Right kidney (tissue), 1 donor: ENCODE measurements around the gene RIPK3.
"Not testable (repeated sequence)": the region's sequence is repeated elsewhere in the genome, so short reads cannot be mapped to it uniquely, and the experiment has no call there.

Experiments used
- DNase-seq: peaks from one replicate; pipeline ENCODE4 v3.0.0-alpha.2; 2016

Gene RIPK3

DNA sequence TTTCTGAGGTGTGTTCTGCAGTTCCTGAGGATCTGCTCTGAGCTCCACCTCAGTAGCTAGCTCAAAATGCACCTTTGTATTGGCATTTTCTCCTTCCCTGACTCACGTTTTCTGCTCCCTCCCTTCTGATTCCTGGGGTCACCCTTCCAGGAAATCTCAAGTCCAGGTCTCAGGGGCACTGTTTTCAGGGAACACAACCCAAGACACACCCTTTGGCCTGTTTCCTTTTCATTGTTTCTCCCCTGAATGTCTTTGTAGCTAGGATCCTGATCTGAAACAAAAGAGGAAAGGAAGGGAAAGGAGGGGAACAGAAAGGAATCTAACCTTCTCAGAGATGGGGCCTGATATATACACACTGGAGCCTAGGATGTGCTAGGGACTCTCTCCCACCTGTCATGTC is 7.3 kb upstream of the RIPK3 start:
- no peak for DNase-seq

DNA sequence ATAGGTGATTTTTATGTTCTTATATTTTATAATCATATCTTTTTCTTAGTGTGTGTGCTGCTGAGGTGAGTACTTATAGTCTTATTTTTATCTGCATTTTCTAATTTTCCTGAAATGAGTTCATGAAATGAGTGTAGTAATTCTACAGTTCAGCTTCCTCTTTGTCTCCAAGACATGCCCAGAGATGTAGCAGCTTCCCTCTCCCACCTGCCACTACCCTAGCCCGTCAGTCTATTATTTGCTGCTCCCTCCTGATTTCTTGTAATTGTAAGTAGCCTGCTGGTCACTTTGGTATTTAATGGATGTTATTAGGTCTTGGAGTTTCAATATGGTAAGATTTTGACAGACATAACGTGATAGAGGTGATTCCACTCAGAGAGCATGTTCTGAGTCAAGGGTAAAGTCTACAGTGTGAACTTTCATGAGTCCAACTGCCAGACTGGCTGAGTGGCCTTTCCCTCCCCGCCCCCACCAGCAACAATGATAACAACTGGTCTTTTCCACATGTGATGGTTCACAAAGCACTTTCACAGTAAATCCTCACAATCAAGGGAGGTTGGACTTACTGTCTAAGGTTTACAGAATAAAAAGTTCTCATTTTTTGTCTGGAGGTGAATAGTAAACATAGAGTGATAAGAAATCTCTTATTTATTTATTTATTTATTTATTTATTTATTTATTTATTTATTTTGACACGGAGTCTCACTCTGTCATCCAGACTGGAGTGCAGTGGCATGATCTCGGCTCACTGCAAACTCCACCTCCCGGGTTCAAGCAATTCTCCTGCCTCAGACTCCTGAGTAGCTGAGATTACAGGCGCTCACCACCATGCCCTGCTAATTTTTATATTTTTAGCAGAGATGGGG is 4.2 kb upstream of the RIPK3 start:
- DNase-seq, result no peak

DNA sequence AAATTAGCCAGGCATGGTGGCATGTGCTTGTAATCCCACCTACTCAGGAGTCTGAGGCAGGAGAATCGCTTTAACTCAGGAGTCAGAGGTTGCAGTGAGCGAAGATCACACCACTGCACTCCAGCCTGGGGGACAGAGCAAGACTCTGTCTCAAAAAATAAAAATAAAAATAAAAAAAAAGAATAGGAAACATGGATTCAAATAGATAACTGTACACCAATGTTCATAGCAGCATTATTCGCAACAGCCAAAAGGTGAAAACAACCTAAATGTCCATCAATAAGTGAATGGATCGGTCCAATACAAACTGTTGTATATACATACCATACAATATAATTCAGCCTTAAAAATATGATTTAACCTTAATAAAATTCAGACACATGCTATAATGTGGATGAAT is 3.1 kb upstream of the RIPK3 start:
- DNase-seq, result no peak

DNA sequence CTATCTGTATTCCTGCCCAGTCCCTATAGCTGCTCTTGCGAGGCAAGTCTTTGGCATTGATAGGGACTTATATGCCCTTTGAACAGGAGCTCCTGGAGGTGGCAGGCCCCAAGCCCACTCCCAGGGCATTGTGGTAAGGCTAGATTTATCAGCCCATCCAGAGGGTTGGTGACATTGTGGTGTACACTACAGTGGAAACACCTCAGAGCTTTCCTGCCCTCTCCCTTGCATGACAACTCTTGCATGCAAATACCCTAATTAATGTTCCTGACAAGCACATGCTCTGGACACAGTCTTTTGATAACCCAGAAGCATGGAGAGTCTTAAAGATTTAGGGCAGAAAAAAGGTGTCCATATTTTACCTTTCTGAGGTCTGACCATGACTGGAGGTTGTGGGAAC is 815 bp upstream of the RIPK3 start:
- no peak for DNase-seq

DNA sequence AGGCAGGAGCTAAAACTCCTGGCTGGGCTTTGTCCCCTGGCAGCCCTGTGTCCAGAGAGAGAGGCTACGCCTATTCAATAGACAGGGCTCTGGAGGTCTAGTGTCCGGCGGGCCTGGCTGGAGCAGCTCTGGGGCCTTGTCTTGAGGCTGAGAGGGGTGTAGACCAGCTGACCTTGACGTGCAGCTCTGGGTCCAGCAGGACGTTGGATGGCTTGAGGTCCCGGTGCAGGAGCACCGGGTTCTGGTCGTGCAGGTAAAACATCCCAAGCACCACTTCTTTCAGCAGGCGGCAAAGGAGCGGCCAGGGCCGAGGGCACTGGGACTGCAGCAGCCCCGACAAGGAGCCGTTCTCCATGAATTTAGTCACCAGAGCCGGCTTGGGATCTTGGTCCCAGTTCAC is 948 bp downstream of the RIPK3 start:
- DNase-seq, result no peak

DNA sequence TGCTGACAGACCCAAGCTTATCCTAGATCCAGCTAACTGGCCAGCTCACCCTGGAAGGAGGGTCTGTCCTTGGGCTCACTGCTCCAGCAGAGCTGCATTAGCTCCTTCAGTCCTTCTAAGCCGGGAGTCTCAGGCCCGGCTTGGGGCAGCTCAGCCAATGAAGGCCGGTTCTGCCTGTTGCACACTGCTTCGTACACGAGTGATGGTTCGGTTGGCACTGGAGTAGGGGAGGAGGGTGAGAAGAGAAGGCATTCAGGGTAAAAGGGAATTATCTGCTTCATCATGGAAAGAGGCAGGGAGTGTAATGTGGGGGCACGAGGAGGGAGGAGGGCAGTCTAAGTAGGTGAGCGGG is 2.0 kb downstream of the RIPK3 start:
- DNase-seq, result no peak

DNA sequence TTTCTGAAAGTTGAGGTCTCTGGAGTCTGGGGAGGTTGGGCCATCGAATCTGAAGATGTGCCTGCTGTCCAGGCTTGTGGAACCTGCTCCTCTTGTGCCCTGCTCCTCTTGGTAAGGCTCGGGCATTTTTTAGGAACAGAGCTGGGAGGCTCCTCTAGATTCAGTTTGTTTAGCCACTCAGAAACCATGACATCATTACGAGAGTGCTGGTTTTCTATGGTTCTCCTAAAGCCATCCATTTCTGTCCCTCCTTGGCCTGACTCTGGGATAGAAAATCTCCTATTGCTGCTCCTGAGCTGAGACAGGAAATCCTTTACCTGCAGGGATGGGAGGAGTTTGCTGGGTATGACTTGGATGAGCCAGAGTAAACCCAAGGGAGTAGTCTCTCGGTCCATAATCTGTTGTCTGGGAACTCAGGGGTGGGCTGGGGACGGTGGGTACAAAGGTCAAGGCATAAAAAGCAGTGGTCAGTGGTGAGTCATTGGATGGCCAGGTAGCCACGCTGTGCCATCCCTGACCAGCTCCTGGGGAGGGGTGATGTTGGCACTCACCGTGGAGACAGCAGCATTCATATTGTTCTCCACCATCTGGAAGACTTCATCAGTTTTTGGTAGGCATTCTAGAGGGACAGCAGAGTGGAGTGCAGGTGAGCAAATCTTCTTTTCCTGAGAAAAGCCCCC is 2.5 kb downstream of the RIPK3 start:
- DNase-seq, result no peak

DNA sequence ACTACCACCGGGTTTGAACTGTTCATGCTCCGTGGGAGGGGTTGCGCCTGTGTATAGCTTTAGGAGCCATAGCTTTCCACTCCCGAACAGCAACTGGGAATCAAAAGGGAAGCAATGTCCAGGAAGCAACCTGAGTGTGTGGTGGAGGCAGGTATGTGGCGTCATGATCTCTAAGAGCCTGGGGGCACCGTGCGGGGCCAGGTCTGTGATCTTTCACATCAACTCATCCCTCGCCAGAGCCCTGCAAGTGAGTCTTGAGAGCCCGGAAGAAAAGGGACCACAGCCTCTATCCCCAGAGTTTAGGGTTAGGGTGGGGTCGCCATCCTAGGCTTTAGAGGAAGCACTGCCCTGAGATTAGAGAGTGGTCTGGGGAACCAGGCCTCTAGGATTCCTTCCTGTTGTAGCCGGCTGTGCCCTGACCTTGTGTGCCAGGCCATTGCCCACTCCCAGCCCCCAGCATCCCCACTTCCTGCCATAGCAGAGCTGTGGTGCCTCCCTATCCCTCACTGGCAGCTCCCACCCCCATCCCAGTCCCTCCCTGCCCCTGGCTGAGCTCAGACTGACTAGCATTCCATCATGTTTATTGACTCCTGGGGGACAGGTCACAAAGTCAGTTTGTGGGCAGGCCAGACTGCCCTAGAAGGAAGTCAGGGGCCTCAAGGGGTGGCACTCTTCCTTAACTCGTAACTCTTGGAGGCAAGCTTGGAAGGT is 4.2 kb downstream of the RIPK3 start:
- no peak for DNase-seq

DNA sequence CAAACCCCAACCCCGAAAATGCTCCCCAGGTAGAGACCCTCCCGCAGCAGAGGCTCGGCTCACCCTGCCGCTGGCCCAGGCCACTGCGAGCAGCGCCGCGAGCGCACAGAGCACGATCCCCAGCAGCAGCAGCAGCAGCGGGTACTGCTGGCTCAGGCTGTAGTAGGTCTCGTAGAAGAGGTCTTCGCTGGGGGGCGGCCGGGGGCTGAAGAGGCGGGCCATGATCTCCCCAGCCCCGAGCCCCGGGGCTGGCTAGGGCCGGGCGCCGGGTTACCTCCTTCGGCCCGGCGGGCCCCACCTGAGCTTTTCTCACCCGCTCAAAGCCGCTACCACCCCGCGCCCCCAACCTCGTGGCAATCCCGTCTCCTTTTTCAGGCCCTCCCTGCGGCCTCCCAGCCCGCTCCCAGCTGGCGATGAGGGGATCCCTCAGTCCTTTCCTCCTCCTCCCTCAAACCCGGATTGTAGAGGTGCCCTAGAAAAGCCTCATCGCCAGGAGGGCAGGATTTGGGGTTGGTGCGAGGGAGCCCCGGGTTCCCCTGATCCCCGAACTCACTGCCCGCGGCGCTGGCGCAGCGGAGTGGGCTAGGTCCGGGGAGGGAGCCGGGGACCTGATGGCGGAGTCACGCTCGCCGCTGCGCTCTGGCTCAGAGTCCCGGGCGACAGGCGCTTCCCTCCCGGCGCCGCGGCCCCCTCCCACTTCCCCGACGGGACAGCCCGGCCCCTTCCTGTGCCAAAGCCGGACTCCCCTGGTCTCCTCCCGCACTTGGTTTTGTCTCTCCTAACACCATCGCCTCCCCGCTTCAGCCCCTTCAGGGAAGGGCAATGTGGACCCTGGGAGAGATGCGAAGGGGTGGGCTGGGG is 5.1 kb downstream of the RIPK3 start, which contains the start of gene ADCY4:
TSS of gene ADCY4 (minus strand) at position 641 of the 861 bp plus-strand sequence. CDS start at position 222, 419 bp downstream.
- peak; percentile 80 for DNase-seq

DNA sequence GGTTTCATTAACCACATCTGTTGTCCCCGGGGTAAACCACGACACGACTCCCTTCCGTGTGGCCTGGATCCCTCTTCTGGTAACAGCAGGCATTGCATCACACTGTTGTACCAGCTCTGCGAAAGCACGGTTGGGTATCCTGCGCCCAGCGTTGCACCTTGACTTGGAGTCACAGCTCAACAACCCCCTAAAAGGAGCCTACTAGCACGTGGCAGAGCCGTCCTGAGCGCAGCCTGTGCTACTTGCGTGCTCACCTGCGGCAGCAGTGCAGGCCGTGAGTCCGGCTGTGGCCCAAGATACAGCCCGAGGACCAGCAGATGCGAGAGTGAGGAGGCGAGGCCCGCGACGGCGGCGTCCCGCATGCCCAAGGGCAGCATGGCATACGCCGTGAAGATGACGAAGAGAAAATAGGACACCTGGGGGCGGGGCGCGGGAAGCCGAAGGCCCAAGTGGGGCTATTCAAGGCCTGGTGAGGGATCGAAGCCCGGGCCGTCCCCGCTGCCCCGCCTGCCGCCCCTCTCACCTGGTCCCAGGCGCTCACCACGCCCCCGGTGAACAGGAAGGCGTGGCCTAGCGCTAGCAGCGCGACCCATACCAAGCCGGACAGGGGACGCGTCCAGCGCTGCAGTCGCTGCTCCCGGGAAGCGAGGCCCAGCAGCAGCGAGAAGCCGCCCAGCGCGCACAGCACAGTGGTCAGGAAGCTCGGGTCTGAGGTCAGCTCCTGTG is 7.4 kb downstream of the RIPK3 start:
- peak; percentile 77 for DNase-seq

DNA sequence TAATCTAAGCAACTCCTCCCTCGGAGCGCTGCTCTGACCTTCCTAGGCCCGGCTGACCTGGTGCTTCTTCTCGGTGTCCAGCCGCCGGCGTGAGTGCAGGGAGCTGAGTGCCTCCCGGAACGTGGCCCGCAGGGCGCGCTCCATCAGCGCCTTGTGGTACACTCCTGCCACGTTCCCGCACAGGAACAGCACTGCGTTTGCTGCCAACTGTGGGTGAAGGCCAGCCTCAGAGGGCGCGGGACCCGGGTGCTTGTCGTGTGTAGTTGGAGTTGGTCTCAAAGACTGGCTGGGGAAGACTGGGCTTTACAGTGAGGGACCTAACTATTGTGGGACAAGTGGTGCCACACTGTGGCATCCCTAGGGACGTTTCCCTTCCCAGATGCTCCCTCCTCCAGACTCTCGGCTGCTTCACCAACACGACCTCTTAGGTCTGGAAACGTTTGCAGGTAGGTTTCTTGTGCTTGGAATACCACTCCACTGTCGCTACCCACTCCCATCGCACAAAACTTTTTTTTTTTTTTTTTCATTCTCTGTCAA is 8.0 kb downstream of the RIPK3 start:
- DNase-seq, result peak; percentile 60

DNA sequence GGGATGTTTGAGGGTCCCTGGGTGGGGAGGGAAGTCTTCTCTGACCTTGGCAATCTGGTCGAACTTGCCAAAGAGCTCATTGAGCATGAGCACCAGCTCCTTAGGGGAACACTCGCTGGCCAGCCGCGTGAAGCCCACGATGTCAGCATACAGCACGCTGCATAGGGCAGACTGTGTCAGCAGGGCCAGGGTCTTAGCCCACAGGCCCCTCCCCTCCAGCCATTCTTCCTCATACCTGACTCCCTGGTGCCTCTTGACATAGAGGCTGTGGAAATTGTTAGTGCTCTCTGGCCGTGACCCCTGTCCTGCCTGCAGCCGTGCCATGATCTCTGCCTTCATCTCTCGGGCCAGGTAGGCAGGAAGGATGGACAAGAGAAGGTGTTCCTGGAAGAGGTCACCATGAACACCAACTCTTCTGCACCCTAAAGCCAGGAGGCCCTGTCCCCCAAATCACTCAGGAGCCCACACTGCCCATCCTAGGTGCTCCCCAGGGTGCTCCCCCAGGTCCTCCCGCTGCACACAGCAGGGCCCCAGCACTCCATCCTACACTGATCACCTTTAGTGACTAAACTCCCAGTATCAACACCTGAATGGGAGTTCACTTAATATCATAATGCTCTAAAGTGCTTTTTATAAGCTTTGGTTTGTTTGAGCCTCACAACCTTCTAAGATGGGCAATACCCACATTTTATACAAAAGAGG is 8.7 kb downstream of the RIPK3 start:
- no peak for DNase-seq

DNA sequence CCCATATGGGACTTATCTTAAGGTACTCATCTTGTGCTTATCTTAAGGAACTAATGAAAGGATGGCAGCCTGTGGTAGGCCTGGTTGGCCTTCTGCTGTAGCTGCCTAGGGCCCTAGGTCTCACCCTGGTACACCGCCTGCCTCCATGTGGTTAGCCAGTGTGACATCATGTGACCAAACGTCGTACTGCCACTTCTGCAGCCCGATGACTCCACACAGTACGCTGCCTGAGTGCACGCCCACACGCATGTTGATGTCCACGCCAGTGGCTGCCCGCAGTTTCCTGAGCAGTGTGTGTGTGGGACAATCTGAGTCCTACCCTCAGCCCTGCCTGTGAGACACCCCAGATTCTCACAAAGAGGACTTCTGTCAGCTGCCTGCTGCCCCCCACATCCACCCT is 10.1 kb downstream of the RIPK3 start:
- DNase-seq, result no peak

DNA sequence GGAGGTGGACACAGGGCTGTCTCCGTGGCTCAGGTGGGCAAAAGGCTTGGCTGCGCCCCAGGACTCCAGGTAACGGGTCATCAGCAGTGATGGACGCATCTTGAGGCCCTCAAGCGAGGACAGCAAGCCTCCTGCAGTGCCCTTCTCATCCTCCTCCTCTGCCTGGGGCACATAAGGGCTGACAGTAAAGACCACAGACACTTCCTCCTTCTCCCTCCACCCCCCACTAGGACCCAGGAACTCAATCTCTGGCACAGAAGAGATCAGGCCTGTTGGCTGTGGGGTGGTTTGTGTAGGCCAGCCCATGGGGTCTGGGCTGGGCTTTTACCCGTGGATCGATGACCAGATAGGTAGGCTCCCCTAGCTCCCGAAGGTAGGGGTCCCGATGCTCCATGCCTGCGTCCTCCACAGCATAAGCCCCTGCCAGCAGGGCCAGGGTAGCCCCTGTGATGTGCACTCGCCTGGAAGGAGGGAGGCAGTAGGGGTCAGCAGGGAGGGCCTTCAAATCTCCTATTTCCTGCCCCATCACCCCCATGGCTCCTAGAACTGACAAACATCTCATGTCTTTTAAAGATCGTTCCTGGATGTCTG is 10.6 kb downstream of the RIPK3 start:
- DNase-seq, result no peak

DNA sequence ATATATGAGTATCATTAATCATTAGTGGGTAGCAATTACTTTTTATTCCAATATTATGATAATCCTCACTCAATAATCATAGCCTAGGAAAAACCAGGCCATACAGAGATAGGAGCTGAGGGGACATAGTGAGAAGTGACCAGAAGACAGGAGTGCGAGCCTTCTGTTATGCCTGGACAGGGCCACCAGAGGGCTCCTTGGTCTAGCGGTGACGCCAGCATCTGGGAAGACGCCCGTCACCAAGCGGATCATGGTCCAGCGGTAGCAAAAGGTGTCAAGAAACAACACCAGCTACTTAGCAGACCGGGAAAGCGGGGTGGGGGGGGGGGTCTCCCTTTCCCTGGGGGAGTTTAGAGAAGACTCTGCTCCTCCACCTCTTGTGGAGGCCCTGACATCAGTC is 11.9 kb downstream of the RIPK3 start:
- not testable (repeated sequence) for DNase-seq

DNA sequence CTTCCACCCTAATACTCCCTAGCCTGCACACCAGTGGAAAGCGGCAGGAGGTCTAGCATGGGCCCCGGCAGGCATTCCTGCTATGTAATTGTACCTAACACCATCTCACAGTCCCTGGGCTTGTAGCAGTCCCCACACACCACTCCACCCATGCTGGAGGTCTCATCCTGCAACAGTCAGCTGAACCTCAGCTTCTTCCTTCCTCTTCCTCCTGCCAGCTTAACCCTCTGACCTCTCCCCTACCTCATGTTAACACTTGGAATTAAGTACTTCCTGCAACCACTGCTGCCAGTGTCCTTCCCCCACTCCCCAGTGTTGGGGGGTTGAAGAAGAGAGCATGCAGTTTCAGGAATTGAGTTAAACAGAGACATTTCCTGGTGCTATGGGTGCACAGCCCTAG is 12.5 kb downstream of the RIPK3 start:
- DNase-seq, result no peak

DNA sequence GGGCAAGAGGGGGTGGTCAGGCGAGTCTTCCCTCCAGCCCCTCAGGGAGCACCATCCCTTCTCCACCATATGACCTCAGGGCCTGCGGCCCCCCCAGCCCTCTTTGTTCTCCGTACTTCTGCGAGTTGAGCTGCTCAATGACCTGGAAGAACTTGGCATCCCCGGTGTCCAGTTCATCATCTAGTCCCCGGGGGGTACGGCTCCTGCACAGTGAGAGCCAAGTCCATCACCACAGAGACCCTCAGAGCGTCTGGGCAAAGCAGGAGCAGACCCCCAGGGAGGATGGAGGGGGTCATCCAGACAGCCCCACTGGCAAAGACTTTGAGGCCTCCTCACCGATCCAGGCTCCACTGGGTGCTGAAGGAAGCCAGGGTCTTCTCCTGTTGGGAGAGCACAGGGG is 13.8 kb downstream of the RIPK3 start:
- no peak for DNase-seq

DNA sequence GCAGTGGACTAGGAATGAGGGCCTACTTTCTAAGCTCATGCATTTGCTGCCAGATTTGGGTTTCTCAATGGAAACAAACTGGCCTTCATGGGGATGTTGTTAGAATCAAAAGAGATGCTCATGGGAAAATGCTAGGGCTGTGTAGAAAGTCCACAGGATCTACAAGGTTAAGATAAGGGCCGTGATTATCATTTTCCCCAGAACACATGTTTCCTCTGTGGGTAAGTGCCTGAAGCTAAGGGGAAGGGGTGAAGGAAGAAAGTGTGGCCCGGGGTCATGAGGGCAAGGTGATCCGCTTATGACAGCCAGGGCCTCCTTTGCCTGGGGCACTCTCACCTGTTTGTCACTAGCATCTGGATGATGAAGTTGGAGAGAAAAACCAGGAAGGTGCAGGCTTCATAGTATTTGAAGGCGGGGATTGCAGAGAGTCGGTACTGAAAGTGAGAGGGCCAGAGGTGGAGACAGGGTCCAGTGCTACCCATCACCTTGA is 14.7 kb downstream of the RIPK3 start:
- DNase-seq, result no peak

DNA sequence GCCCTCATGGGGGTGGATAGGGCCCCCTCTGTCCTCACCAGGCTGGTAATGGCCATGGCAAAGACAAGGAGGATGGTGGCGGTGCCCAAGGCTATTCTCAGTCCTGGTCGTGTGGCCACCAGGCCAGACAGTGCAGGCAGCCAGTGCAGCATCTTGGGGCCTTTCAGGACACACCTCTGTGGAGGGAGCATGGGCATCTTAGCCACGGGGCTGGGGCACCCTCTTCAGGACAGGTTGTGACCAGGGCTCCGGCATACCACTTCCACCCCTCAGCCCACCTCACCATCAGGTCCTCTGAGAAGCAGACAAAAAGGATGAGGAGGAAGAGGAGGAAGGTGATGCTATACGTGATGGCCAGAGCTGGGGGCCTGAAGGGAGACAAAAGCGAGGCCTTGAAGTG is 15.8 kb downstream of the RIPK3 start:
- DNase-seq, result no peak

DNA sequence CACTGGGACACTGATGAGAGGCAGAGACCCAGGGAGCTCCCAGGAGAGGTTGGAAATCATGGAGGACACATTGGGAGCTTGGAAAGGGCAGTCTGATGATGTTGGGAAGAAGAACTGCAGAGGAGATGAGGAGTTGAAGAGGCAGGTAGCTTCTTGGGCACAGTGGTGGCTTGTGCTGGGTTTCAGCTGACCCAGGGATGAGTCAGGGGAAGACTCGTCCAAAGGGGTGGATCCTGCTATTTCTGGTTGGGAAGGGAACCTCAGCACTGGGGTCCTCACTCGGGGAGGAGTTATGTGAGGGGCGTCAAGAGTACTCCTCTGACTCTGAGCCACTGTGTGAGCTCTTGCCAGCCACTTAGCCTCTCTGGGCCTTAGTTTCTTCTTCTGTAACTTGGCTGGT is 16.4 kb downstream of the RIPK3 start:
- DNase-seq, result no peak
